Endometrial microvascular endothelial cells (primary cell): ENCODE data around the gene DNAJB11. TPM values are rescaled to one million over a fixed set of nuclear protein-coding genes. Genes with fewer than 3 reads are reported as not detected.
"Not testable (repeated sequence)": the region's sequence is repeated elsewhere in the genome, so short reads cannot be mapped to it uniquely, and the experiment has no call there.

Experiments used
- in situ Hi-C: cut with HindIII; loops from 2 replicates; pipeline ENCODE4 v1.10.0; 2017; ENCODE audit warnings: low sequenced_read_pairs, low pct_unique_long_range_greater_than_20kb; ENCODE audit errors: inconsistent ontology term
- total RNA-seq: library from RNA; depleted of rRNA; stranded (reverse); fragments of >200 nt; gene quantifications from one replicate; pipeline ENCODE4 v1.2.3, GENCODE V29; 2015; ENCODE audit errors: inconsistent ontology term

The DNAJB11 gene
- total RNA-seq, 1 donor from 2014 or later: 78.0 TPM

- in situ Hi-C loops: no loop called here
Measured at GRCh38 chr3:186544281-186544680, 26.2 kb upstream of the DNAJB11 start, which contains the start of gene CRYGS. CRYGS (minus strand) TSS chr3:186544380; CDS start chr3:186544326, 54 bp downstream.

- in situ Hi-C loops: no loop called here
Measured at GRCh38 chr3:186549497-186549896, 21.0 kb upstream of the DNAJB11 start.

GRCh38 chr3:186551387-186551786, 19.1 kb upstream of the DNAJB11 start:
- in situ Hi-C loops: no loop called here

GRCh38 chr3:186552408-186553031, 18.0 kb upstream of the DNAJB11 start:
- in situ Hi-C loops: no loop called here

- in situ Hi-C loops: no loop called here
Measured at GRCh38 chr3:186564586-186564985, 5.9 kb upstream of the DNAJB11 start.

GRCh38 chr3:186566772-186567071, 3.8 kb upstream of the DNAJB11 start:
- in situ Hi-C loops: no loop called here

DNA sequence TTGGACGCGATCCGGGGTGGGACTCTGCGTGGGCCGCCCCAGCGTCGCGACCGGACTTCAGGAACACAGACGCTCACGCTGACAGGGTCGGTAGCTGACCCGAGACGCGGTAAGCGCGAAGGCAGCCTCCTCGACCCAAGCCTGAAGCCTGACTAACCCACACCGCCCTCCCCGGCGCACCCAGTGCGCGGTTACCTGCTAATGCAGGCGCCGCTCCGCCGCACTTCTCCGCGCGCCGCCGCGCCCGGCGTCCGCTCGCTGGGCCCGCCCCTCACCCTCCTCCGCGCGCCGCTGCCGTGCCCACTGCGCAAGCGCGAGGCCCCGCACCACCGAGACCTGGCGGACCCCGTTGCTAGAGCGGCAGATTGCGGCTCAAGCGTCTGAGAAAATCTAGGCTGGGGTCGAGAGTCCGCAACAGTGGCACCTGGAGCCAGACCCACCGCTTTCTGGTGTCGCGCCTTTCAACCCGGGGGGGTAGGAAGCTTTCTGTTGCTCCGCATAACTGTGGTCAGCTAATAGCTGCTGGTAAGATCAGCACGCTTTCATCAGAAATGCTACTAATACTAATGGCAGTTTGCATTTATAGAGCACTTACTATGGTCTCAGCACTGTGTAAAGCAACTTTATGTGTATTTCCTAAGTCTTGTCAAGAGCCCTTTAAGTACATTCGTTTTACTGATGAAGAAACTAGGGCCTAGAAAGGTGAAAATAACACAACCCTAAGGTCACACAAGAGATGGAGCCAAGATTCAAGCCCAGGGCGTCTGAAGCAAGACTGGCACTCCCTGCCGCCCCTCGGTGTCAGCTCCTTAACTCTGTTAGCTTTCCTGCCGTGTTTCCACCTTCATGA, 3.2 kb upstream of the DNAJB11 start, which contains the start of gene TBCCD1:
Gene TBCCD1, minus strand, starts transcription at position 268 of the 850 bp plus-strand sequence. CDS start 3,010 bp downstream, outside the sequence.
- in situ Hi-C loops: no loop called here

- in situ Hi-C loops: not testable (repeated sequence)
Measured at GRCh38 chr3:186569361-186569760, 1.2 kb upstream of the DNAJB11 start.

GRCh38 chr3:186569779-186570095, 783 bp upstream of the DNAJB11 start:
- in situ Hi-C loops: no loop called here

GRCh38 chr3:186570941-186571643, 572 bp downstream of the DNAJB11 start:
- in situ Hi-C loops: no loop called here

- in situ Hi-C loops: no loop called here
Measured at GRCh38 chr3:186571644-186572013, 1.1 kb downstream of the DNAJB11 start.

DNA sequence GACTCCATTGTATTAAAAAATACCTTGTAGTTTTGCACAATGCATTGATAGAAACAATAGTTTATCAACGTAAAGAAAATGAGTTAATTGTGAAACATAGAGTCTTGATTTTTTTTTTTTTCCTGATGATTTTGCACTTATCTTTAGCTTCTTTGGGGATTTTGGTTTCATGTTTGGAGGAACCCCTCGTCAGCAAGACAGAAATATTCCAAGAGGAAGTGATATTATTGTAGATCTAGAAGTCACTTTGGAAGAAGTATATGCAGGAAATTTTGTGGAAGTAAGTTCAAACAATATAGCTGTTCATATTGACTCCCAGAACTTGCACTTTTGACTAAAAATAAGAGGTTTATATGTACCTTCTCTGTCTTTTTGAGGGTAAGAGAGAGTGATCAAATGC, 7.0 kb downstream of the DNAJB11 start:
- in situ Hi-C loops: no loop called here

DNA sequence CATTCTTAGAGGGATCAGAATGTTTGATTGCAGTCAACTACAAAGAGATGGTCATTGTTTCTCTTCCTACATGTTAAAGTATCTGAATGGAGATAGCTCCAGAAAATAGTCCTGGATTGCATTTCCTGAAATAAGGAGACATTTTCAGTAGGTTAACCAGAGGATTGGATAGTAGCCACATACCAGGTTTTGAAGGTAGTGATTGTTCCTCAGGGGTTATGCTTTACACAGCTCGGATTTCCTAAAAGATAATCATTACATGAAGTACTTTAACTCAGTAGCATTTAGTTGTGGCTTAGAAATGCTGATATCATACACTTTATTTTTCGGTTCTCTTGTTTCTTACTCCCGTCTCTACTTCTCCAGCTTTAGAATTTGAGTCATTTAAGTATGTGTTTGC, 10.3 kb downstream of the DNAJB11 start:
- in situ Hi-C loops: no loop called here

- in situ Hi-C loops: no loop called here
Measured at GRCh38 chr3:186582541-186582940, 12.0 kb downstream of the DNAJB11 start.

DNA sequence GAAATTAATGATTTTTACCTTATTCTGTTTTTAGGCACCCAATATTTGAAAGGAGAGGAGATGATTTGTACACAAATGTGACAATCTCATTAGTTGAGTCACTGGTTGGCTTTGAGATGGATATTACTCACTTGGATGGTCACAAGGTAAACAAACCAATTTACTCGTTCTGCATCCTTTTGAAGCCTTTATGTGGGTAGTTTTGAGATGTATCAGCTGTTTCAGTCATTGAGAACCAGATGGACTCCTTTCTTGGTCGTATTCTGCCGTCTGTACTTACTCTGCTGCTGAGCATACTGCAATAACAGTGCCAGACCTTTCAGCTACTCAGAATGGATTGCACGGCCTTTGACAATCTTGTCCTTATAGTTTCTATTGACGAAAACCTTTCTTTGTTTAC, 13.3 kb downstream of the DNAJB11 start:
- in situ Hi-C loops: no loop called here

GRCh38 chr3:186586245-186586644, 15.7 kb downstream of the DNAJB11 start:
- in situ Hi-C loops: not testable (repeated sequence)

DNA sequence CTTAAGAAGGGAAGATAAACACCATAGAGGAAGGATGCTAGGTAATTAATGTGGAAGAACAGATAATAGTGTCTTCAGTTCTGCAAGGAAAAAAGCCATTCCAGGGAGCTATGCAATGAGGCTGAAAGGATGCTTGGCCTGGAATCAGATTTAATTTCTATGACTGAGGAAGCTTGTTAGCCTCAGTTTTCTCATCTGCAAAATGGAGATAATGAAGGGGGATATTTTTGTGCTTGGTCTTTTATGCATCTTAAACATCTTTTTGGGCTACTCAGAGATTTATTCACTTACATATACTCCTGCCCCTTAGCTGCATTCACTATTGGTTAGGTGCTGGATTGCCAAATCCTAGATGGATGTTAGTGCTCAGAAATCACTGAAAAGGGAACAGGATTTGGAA, 16.7 kb downstream of the DNAJB11 start:
- in situ Hi-C loops: no loop called here

DNA sequence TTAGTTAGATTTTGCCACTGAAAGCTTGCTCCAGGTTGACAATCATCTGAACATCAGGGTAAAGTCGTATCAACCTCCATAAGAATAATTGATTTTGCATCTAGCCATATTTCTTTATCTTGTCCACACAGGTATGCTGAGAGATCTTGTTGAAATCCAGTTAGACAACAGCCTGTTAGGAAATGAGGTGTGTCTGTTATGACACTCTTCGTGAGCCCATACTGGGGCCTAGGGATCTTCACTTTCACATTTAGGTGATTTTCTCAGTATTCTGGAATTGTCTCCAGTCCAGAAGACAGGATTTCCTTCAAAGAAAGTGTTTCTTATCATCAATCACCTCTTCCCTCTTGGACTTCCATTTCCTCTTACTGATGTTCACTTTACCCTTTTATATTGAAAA, 18.1 kb downstream of the DNAJB11 start:
- in situ Hi-C loops: no loop called here

- in situ Hi-C loops: no loop called here
Measured at GRCh38 chr3:186589121-186589520, 18.6 kb downstream of the DNAJB11 start.
